ENCODE results near the gene TTC23. TPM values are rescaled to one million over a fixed set of nuclear protein-coding genes. Genes with fewer than 3 reads are reported as not detected.
A peak's percentile ranks its signal among the peaks of the same experiment; 100 is the strongest.
"Not testable (repeated sequence)": the region's sequence is repeated elsewhere in the genome, so short reads cannot be mapped to it uniquely, and the experiment has no call there.

TTC23 gene
- total RNA-seq, 1 donor from 2014 or later, result 29.7 TPM

DNA sequence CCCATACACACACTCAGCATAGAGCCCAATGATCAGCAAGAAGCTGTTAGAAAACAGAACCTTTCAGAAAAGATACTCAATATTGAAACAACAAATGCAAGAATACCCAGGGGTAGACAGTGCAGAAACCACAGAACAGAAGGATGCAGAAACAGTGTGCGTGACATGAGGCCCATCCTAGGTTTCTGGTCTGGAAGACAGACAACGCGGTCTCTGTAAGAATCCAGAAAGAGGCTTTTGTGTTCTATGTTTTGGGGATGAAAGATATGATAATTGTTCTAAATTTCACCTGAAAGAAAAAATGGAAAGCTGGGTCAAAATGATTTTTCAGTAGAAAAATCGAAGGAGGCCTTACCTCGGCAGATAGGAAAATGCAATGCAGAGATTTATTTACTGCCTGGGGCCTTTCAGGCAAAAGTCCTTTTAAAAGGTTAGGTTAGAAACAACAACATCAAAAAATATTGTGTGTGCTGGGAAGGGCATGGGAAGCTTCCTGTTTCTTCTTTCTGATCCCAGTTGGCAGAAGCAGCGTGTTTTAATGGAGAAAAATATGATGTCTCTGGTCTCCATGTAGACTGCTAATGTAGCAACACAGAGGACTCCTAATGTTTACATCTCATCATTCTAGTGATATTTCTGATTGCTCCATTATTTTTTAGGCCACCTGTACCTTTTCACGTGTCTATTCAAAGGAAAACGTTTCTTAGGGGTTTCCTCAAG is 127.5 kb downstream of the TTC23 start:
- DNase-seq (ENCODE audit: low spot score), result no peak

DNA sequence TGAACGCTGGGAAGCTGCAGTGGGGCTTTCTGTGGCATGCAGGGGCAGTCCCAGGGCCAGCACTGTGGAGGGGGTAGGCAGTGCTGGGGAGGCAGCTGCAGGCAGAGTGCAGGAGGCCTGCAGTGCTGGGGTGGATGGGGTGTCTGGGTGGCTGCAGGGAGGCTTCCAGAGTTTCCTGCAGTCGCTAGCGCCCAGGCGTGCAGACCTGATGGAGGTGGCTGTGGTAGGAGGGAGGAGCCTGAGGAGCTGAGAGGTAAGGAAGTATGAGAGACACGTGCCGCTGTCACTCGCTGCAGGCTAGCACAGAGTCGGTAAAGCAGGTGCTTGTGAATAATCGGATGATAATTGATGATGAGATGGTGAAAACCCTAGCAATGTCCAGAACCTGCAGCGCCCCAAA is 128.2 kb downstream of the TTC23 start:
- DNase-seq (ENCODE audit: low spot score), result no peak

DNA sequence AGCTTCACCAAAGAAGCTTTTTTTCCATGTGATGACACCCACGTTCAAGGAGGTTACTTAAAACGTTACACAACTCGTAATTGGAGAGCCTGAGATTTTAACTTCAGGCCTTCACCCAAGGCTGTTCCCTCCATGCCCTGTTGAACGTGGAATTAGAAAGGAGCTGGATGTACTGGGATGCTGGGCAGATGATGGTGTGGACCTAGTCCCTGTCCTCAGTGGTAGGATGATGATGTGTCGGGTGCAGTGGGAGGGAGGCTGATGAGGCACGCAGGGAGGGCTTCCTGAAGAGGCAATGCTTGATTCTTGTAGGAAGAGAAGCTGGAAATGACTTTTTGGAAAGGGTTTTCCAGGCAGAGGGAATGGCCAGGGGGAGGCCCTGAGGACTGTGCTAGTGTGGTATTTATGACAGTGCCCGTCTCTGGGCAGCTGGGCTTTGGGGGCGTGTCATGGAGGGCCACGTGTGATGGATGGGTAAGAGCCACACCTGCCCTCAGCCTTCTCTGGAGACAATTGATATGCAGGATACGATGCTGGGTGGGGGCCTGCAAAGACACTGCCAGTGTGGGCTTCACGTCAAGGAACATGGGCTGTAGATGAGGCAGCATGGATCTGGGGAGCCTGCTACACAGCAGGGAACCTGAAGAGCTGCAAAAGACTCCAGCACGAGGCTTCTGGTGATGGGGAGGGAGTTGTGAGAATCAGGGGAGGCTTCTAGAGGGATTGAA is 129.2 kb downstream of the TTC23 start:
- DNase-seq (ENCODE audit: low spot score), result no peak

DNA sequence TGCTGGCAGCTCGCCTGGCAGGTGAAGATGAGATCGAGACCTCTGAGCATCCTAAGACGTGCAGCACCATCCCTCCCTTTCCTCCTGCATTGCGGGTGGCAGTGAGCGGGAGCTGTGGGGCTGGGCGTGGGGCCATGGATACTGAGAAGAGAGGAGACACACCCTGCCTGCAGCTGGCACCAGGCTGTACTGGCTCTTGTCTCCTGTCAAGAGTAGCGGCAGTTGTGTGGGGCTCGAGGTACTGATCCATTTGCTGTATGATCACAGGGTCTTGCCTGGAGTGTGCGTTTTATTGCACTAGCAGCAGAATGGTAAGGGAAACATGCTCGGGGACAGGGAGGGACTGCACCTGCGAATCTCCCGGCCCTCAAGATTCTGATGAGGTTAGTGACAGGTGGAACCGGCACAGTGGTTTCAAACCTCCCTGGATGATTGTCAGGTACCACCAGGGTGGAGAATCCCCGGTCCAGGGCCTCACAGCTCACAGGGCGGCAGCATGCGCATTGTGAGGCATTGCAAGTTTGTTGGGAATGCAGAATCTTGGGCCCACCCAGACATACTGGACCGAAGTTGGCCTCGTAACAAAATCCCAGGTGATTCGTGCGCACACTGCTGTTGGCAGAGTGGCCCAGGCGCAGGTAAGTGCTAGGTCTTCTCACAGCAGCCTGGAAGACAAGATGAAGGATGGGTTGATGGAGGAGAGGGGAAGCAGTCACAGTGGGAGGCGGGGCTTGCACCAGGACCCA is 130.4 kb downstream of the TTC23 start:
- DNase-seq (ENCODE audit: low spot score), result no peak

DNA sequence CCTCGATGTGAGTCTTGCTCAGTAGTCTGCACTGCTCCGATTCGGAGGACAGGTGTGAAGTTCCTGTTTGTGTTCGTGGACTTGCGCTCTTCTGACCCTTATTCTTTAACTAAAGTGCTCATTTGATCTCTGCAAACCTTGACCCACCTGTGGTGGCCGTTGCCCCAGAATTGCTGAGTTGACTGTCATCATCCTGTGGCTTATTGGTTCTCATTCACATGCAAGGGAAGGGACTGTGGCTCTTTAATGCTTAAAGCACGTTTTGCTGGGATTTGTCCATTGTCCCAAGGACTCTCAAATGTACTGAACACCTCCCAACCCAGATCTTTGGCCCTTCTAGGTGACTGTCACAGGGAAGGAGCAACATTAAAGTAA is 131.1 kb downstream of the TTC23 start:
- no peak for DNase-seq (ENCODE audit: low spot score)

DNA sequence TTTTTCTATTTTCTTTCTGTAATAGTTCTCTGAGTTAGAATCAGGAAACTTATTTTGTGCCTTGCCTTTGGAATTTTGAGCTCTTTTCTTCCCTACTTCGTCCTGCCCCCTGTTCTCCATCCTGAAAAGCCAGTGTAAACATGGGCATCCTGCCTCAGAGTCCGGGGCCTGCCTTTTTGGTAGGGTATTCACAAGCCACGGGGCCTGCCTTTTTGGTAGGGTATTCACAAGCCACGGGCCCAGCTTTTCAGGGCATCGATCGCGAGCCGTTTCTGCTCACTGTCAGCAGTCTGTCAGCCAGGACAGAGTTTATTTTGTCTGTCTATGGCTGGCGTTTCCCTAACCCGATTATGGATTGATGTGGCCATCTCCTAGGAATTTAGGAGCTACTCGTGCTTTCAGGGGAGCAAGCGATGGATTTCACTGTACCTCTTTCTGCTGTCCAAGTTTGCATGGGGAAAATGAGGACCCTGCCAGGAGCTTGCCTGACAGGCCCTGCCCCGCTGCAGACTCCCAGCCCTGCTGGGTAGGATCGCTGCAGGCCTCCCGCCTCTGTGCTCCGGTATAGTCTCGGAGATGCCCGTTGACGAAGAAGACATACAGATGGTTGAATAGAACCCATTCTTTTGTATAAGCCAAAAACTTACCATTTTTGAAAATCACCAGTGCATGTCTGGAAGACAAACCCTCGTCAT is 131.7 kb downstream of the TTC23 start:
- DNase-seq (ENCODE audit: low spot score), result no peak

DNA sequence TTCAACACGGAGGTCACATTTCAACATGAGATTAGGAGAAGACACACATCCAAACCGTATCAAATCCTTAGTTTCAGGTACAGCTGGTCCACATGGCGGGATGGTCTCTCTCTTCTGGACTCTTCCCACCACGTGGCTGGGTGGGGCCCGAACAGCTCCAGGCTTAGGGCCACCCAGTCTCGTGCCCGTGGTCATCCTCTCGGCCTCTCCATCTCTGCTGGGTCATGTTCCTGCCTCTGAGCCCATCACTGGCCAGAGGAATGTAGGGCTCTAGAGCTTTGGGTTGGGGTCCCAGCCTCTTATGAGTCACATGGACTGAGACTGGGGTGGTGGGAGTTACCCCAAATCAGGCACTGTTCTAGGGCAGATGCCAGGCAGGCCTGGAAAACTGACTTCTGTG is 132.3 kb downstream of the TTC23 start:
- no peak for DNase-seq (ENCODE audit: low spot score)

DNA sequence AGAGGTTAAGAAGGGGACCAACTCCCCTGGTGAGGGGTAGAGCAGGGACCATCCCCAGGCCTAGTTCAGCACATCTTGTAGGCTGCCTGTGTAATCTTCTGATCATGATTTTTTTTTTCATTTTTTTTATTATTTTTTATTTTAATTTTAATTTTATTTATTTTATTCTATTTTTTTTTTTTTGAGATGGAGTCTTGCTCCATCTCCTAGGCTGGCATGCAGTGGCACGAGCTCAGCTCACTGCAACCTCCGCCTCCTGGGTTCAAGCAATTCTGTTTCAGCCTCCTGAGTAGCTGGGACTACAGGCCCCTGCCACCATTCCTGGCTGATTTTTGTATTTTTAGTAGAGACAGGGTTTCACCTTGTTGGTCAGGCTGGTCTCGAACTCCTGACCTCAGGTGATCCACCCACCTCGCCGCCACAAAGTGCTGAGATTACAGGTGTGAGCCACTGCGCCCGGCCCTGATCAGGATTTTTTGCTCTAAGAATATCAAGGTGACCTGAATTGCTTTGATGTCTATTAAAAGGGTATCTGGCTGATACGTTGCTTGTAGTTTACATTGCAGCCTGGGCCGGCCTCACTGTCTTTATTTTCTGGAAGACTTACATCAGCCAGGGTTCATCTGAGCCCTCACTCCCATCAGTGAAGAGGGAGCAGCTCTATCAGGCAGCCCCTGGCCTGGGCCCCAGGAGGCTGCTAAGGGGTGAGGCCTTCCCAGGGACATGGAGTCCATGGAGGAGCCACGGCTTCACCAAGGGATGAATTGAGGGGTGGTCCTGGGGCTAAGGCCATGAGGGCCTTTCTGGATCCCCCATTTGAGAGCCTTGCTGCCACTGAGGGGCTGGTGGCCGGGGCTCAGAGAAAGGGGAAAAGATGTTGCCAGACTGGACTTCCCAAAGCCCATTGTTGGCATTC is 133.8 kb downstream of the TTC23 start:
- no peak for DNase-seq (ENCODE audit: low spot score)

DNA sequence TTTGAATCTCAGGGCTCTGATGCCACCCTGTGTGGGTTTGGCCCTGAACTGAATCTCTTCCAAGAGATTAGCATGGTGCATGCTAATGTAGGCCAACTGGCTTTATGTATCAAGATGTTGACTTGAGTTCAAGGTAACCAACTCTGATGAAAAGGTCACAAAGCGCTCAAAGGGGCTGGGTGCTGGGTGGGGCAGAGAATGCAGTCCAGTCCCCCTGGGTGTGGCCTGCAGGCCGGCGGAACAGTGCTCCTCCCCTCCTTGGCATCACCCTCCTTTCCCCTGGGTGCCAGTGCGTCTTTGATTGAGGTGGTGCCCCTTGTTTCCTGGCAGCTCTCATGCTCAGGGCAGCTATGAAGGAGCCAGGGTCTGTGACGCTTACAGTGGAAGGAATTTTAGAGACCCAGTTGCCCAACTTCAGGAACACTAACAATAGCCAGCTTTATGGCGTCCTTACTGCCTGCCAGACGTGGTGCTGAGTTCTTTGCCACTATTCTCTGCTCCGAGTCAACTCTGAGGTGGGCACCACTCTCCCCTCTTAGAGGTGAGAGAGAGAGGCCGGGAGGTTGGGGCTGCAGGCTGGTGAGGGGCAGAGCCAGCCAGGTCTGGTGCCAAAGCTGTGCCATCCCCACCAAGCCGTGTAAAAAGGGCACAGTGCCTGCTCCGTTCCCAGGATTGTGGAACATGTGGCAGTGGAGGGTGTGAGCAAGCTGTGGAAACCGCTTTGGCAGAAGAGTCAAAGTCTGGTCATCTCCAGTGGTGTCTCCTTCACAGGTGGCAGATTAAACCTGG is 134.7 kb downstream of the TTC23 start:
- DNase-seq (ENCODE audit: low spot score), result no peak

DNA sequence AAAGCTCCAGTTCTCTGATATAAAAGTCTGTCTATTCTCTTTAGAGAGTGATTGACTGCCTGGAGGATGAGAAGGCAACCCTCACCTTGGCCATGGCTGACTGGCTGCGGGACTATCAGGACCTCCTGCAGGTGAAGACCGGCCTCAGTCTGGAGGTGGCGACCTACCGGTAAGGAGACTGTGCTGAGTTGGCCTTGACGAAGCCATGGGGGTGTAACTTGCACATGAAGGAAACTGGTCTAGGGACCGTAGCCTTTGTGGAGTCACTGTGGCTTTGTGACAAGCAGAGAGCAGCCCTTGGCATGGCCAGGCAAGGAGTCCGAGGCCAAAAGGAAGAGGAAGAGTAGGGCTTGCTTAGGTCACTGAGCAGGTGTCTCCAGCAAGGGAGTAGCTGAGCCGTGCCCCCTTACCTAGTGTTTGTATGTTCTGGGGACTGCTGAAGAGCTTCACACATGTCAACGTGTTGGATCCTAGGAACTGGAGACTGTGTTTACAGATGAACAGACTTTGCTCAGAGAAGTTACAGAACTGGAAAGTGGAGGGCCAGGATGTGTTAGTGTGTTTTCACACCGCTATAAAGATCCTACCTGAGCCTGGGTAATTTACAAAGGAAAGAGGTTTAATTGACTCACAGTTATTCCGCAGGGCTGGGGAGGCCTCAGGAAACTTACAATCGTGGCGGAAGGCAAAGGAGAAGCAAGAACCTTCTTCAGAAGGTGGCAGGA is 135.7 kb downstream of the TTC23 start:
- no peak for DNase-seq (ENCODE audit: low spot score)

DNA sequence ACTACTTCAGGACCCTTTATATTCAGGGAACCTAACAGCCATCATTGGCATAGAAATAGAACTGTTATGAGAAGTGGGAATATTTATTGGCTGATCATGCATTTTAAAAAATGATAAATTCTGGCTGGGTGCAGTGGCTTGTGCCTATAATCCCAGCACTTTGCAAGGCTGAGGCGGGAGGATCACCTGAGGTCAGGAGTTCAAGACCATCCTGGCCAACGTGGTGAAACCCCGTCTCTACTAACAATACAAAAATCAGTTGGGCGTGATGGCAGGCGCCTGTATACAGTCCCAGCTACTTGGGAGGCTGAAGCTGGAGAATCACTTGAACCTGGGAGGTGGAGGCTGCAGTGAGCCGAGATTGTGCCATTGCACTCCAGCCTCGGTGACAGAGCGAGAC is 137.7 kb downstream of the TTC23 start:
- not testable (repeated sequence) for DNase-seq (ENCODE audit: low spot score)

DNA sequence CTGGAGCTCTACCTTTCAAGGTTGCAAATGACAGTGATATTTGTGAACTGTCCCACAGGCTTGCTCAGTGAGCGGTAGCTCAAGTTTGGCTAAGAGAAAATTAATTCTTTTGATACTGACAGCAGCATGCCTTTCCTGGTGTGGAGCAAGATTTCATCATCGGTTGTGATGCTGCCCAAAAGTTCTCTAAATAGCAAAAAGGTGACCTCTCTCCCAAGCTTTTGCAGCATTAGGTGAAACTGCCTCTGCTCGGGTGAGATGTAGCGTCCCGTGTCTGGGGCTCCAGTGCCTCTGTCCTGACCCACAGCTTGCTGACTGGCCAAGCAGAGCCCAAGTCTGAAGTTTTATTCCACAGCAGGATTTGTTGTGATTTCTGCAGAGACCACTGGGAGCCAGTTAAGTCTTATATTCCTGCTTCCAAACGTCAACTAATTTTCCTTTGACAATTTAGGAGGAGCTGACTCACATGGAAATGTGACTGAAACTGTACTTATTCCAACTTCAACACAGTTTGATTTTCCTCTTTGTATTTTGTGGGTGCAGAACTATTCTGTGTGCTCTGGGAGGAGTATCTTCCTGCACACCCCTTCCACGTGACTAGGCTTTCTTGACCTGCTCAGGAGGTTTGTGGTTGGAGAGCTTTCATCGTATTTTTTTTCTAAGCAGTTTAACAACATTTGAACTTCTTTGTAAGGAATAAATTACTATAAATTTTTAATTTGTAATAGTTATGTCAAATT is 138.6 kb downstream of the TTC23 start:
- no peak for DNase-seq (ENCODE audit: low spot score)

DNA sequence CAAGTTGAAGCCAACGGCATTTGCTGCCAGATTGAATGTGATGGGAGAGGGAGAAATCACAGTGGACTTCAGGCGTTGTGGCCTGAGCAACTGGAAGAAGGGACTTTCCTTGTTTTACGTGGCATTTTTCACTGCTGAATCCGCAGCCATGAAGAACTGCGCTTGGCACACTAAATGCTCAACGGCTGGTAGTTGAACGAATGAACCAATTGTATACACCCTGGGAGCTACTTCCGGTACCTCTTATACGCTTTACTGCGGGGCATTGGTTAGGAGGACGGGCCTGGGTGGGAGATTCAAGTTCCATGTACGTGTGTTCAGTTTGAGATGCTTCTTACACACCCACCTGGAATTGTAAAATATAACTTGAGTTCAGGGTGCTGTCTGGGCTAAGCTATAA is 139.3 kb downstream of the TTC23 start:
- no peak for DNase-seq (ENCODE audit: low spot score)

DNA sequence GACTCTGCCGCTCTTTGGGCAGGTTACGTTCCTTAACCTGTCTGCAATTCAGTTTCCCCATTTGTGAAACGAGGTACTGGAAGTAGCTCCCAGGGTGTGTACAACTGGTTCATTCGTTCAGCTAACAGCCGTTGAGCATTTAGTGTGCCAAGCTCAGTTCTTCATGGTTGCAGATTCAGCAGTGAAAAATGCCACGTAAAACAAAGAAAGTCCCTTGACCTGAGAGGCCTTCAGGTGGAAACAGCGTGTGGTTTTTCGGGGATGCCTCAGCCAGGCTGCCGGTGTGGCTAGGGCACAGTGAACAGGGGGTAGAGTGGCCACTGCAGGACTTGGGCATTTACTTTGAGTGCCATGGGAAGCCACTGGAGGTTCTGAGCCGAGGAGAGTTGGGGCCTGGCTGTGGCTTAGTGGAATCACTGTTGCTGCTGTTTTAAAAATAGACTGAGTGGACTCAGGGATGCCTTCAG is 139.8 kb downstream of the TTC23 start:
- DNase-seq (ENCODE audit: low spot score), result no peak

DNA sequence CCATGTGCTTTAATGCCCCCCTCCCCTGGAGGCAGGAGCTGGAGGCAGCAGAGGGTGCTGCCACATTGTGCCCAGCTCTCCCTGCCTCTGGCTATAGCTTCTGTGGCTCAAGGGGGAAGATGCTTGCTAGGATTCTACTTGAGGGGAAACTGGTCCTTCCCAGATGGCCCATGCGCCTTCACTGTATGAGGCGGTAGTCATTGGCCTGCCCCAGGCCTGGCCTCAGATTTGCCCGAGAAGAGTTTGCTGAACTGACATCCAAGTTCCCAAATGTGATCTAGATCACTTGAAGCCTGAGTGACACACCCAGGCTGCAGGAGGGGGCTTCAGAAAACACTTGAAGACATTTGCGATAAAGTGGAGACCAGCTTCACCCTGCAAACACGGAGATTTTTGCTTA is 140.4 kb downstream of the TTC23 start:
- no peak for DNase-seq (ENCODE audit: low spot score)

DNA sequence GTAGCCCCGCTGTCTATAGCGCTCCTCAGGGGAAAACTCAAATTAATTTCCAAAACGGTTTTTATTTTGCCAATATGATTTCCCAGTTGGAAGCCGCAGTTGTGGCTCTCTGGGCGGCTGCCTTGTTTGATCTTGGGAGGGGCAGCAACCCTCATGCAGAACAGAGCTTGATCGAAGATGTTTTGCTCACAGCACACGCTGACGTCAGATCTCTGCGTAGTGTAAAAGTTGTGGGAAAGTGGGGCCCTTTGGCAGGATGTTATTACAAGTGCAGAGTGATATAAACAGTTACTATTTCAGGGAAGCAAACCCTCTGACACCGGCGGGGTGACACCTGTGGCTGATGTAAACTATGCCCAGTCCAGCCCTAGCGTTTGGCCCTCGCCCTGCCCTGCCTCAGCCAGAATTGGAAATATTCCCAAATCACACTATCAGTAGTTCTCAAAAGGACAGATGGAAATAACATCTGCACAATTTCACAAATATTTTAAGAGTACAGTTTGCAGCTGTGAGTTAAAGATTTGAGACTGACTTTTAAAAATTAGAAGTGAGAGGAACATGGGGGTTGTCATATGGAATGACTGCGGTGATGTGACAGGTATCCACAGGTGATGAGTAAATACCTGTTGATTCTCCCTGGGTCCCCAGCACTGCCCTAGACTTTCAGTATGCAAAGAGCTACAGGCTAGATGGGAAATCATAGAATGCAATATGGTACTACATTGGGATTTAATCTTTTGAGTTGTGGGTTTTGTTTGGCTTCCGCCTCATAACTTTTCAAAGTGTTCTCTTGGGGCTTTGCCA is 142.8 kb downstream of the TTC23 start:
- peak; percentile 39 for DNase-seq (ENCODE audit: low spot score)

DNA sequence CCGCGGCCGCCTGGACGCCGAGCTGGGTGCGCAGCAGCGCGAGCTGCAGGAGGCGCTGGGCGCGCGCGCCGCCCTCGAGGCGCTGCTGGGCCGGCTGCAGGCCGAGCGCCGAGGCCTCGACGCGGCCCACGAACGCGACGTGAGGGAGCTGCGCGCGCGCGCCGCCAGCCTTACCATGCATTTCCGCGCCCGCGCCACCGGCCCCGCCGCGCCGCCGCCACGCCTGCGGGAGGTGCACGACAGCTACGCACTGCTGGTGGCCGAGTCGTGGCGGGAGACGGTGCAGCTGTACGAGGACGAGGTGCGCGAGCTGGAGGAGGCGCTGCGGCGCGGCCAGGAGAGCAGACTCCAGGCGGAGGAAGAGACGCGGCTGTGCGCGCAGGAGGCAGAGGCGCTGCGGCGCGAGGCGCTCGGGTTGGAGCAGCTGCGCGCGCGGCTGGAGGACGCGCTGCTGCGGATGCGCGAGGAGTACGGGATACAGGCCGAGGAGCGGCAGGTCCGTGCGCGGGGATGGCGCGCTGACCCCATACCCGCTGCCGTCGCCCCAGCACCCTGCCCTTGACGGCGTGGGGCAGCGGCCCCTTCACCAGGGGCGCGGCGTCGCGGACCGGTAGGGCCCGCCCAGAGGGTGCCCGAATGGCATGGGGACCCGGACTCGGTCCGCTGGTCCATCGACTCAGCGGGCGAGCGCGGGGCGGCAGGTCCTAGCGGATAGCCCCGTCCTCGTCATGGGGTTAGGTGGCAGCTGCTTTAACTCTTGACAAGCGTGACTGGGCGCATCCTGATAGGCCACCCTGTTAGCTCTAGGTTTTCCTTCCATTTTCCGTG is 143.7 kb downstream of the TTC23 start:
- peak; percentile 34 for DNase-seq (ENCODE audit: low spot score)
